WERI-Rb-1 (cell line): ENCODE measurements around the gene CPEB1.

Experiments
- DNase-seq: peaks from one replicate; pipeline ENCODE4 v3.0.0-alpha.2; 2020
- H3K27ac ChIP-seq: fragments of 250-450 bp; sonication (Bioruptor Pico); 2 replicates; pipeline ENCODE4 v1.5.1; 2020; ENCODE audit warnings: mild to moderate bottlenecking, moderate library complexity
- H3K27me3 ChIP-seq: fragments of 250-450 bp; sonication (Bioruptor Pico); 2 replicates; pipeline ENCODE4 v1.5.1; 2021; ENCODE audit warnings: mild to moderate bottlenecking, low read depth, moderate library complexity; ENCODE audit not compliant: insufficient read depth, severe bottlenecking
- H3K36me3 ChIP-seq: fragments of 250-450 bp; sonication (Bioruptor Pico); 2 replicates; pipeline ENCODE4 v1.5.1; 2020; ENCODE audit warnings: mild to moderate bottlenecking, moderate library complexity
- H3K4me3 ChIP-seq: 2 replicates; pipeline ENCODE4 v1.5.1; 2011; ENCODE audit warnings: low read depth, mild to moderate bottlenecking, control low read depth, low read length
- H3K9me3 ChIP-seq: fragments of 250-450 bp; sonication (Bioruptor Pico); 2 replicates; pipeline ENCODE4 v1.5.1; 2021; ENCODE audit warnings: mild to moderate bottlenecking, moderate library complexity; ENCODE audit not compliant: severe bottlenecking
- CTCF ChIP-seq: IDR thresholded peaks from 2 replicates; pipeline ENCODE4 v1.5.1; 2011; ENCODE audit warnings: low read depth, mild to moderate bottlenecking, control low read depth, inconsistent platforms, low read length

The CPEB1 gene

GRCh38 chr15:82680200-82681102, 33.3 kb upstream of the CPEB1 start:
- Histone ChIP-seq H3K27ac (peak overlapping the region; percentile 54), H3K9me3 (no peaks in the 10 kb centered on the region), H3K36me3 (peaks cover 44% of the 10 kb centered on the region), H3K27me3 (no peaks in the 10 kb centered on the region), H3K4me3 (peak overlapping the region; percentile 34)
- TF ChIP-seq CTCF: no peak
- DNase-seq: peak; percentile 65

- Histone ChIP-seq H3K36me3 (peaks cover 49% of the 10 kb centered on the region), H3K27me3 (no peaks in the 10 kb centered on the region), H3K27ac (no peak overlapping the region), H3K4me3 (no peak overlapping the region), H3K9me3 (no peaks in the 10 kb centered on the region)
- DNase-seq: no peak
- TF ChIP-seq CTCF: no peak
These were observed 32.5 kb upstream of the CPEB1 start for GRCh38 chr15:82679626-82680199.

GRCh38 chr15:82677720-82678323, 30.7 kb upstream of the CPEB1 start:
- no peaks in the 10 kb centered on the region for H3K27me3 ChIP-seq
- no peaks in the 10 kb centered on the region for H3K9me3 ChIP-seq
- no peak for DNase-seq
- TF ChIP-seq CTCF: no peak
- H3K36me3 ChIP-seq: peaks cover 60% of the 10 kb centered on the region
- H3K4me3 ChIP-seq: no peak overlapping the region
- no peak overlapping the region for H3K27ac ChIP-seq

- Histone ChIP-seq H3K36me3 (peaks cover 55% of the 10 kb centered on the region), H3K9me3 (no peaks in the 10 kb centered on the region), H3K4me3 (no peak overlapping the region), H3K27me3 (no peaks in the 10 kb centered on the region), H3K27ac (no peak overlapping the region)
- TF ChIP-seq CTCF: no peak
- no peak for DNase-seq
These were observed 27.7 kb upstream of the CPEB1 start for GRCh38 chr15:82674873-82675272.

- no peak overlapping the region for H3K27ac ChIP-seq
- peaks cover 49% of the 10 kb centered on the region for H3K36me3 ChIP-seq
- no peak for TF ChIP-seq CTCF
- H3K4me3 ChIP-seq: no peak overlapping the region
- H3K27me3 ChIP-seq: no peaks in the 10 kb centered on the region
- no peak for DNase-seq
- no peaks in the 10 kb centered on the region for H3K9me3 ChIP-seq
These were observed 23.5 kb upstream of the CPEB1 start for GRCh38 chr15:82670699-82671098.
